Kidney tubule cell (primary cell): ENCODE measurements around the gene RHOB.
A peak's percentile ranks its signal among the peaks of the same experiment; 100 is the strongest.

Experiments used
- DNase-seq: peaks from one replicate; pipeline ENCODE4 v3.0.0-alpha.2; 2018; ENCODE audit warnings: low spot score

The RHOB gene

DNA sequence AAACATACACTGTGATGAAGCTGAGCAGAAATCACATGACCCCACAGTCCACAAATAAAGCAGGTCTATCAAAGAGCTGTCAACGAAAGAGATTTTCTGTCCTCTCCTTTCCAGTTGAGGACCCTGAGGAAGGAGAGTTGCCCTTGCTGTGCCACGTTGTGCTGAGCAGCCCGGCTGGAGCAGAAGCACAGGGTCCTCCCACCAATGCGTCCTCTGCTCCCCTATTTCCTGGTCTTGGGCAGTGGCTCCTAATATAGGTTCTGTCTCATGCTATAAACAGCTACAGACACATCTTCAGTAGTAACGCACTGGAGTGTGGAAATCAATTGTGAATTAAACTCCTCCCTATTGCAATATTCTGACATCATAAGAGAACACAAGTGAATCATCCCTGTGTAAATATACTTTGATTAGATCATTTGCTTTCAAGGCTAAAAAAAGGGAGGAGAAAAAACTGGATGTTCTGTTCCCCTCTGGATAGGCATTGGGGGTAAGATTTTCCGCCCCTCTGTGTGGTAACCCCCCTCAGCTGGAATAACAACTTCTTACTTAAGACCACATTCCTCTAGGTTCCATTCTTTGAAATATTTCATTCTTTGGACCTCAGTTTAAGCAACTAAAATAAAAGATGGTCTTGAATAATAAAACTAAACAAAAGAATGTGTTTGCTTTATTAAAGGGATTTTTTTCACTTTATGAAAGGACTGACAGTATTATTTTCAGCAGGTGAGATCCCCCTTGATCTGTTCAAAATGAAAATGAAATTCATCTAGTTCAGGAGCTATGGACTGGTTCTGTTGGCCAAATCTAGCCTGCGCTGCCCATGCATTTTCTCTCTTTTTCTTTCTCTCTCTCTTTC is 8.3 kb upstream of the RHOB start:
- DNase-seq = peak; percentile 58

DNA sequence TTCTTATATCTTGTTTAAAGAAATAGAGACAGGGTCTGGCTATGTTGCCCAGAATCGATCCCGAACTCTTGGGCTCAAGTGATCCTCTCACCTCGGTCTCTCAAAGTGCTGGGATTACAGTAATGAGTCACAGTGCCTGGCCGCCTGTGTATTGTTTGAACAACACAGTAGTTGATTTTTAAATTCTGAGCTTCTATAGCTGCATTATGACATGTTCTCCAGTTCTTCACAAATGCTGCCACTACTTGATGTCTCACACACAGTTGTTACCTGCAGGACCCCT is 7.7 kb upstream of the RHOB start:
- DNase-seq = no peak

DNA sequence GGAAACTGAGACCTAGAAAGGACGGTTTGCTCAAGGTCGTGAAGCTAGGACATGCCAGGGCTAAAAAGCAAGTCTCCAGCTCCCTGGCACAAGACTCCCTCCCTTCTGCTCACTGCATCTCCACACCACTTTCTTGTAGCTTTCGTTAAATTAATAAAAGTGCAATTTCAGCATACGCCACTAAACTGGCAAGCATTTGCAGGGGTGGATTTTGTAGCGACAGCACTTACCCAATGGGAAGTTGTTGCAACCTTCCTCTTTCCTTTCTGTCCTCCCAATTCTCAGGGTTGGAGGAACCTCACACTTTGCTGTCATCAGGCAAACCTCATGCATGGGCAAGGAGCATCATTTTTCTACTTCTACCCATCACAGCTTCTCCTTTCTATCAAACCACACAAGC is 7.4 kb upstream of the RHOB start:
- no peak for DNase-seq

DNA sequence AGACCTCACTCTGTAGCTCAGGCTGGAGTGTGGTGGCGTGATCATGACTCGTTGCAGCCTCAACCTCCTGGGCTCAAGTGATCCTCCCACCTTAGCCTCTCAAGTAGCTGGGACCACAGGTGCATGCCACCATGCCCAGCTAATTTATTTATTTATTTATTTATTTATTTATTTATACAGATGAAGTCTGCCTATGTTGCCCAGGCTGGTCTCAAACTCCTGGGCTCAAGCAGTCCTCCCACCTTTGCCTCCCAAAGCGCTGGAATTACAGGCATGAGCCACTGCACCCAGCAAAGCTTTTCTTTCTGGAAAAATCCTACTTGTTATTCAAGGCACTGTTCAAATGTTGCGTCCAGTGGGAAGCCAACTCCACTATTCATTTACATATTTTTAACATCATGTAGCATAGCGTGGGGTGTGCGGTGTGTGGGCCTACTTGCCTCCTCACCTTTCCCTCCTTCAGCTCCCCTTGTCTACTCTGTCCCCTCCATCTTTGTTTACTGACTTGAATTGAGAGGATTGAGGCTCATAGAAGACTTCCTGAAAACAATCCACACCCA is 6.8 kb upstream of the RHOB start:
- DNase-seq = no peak

GRCh38 chr2:20443276-20443920 is 3.5 kb upstream of the RHOB start:
- peak; percentile 99 for DNase-seq

DNA sequence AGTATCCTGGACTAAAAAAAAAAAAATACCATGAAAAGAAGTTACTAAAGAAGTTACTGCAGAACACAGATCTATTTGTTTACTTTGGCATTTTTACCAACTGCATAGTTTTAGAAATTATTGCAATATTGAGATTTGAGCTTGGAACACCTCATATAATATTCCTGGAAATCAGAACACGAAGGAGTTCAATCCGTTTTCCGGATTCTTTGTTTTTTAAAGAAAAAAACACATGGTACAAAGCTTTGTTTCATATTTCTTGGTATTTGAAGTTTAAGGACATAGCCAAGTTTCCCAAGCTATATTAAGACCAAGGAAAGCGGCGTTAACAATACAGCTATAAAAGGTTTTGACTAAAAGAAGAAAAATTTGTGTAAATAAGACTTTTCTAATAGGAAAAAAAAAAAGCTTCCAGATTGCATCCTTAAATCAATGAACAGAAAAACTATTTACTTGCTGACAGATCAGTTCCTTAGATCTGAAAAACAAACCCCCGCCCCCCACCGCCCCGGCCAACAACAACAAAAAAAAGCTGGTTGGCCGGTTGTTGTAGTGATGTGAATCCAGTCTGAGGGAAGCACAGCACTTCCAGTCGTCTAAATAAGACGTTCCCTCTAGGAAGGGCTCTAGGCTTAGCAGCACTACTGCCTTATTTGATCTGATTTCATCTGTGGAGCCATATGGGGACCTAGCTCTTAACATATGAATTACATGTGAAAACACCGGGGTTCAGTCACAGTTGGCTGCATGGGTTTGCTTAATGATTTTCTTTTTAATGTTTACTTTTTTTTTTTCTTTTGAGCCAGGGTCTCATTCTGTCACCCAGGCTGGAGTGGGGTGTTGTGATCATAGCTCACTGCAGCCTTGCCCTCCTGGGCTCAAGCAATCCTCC is 2.5 kb upstream of the RHOB start:
- peak; percentile 54 for DNase-seq

GRCh38 chr2:20444993-20445910 is 1.6 kb upstream of the RHOB start:
- no peak for DNase-seq

- peak; percentile 19 for DNase-seq
Observed at GRCh38 chr2:20446255-20446916, 488 bp upstream of the RHOB start.

DNA sequence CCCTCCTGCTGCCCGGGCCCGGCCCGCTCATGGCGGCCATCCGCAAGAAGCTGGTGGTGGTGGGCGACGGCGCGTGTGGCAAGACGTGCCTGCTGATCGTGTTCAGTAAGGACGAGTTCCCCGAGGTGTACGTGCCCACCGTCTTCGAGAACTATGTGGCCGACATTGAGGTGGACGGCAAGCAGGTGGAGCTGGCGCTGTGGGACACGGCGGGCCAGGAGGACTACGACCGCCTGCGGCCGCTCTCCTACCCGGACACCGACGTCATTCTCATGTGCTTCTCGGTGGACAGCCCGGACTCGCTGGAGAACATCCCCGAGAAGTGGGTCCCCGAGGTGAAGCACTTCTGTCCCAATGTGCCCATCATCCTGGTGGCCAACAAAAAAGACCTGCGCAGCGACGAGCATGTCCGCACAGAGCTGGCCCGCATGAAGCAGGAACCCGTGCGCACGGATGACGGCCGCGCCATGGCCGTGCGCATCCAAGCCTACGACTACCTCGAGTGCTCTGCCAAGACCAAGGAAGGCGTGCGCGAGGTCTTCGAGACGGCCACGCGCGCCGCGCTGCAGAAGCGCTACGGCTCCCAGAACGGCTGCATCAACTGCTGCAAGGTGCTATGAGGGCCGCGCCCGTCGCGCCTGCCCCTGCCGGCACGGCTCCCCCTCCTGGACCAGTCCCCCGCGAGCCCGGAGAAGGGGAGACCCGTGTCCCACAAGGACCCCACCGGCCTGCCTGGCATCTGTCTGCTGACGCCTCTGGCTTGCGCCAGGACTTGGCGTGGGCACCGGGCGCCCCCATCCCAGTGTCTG is 767 bp downstream of the RHOB start:
- peak; percentile 66 for DNase-seq

- peak; percentile 40 for DNase-seq
Observed at GRCh38 chr2:20448246-20448976, 1.5 kb downstream of the RHOB start.

DNA sequence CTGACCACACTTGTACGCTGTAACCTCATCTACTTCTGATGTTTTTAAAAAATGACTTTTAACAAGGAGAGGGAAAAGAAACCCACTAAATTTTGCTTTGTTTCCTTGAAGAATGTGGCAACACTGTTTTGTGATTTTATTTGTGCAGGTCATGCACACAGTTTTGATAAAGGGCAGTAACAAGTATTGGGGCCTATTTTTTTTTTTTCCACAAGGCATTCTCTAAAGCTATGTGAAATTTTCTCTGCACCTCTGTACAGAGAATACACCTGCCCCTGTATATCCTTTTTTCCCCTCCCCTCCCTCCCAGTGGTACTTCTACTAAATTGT is 2.1 kb downstream of the RHOB start:
- peak; percentile 15 for DNase-seq

- DNase-seq = peak; percentile 45
Observed at GRCh38 chr2:20449501-20450200, 2.8 kb downstream of the RHOB start.

DNA sequence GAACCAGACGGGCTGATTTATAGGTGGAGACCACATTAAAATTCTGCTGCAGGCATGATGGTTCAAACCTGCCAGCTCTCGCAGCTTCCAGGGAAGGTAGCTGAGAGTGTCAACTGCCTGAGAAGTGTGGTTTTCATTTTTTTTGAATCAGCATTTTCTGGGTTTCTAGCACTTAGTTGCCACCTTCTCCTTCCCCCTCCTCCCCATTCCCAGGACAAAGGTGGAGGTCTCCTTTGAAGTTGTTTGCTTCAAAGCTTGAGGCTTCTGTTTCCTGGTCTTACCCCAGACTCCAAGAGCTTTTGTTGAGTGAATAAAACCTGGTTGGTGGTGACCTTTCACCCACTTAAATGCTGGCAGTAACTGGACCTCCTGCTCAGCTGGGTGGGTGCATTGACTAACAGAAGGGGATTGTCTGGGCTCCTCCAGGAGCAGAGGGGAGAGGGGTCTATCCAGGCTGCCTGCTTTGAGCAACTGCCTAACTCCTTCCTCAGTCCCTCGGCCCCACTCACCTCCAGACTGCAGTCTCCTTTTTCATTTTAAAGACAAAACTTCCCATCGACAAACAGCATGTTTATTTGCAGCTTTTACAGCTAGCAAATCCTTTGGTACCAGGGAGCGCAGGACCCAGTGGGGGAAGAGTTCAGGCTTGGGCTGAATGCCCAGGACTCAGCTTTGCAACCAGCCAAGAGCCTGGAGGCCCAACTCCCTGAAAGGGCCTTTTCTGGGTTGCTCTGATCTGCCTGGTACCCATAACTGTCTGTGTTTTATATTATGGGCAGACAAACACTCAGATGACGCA is 3.5 kb downstream of the RHOB start:
- DNase-seq = peak; percentile 78

DNA sequence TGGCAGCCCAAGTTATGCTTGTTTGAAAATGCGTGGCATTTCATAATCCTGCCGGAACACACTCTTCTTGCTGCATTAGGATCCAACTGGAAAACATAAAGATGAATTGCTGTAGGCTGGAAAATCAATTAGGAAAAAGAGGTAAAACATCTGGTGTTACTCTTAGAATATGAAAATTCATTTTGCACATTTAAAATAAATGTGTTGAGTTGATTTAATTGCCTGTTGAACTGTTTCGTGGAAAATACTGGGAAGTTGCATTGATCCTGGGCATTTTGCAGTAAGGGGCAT is 4.1 kb downstream of the RHOB start:
- no peak for DNase-seq

DNA sequence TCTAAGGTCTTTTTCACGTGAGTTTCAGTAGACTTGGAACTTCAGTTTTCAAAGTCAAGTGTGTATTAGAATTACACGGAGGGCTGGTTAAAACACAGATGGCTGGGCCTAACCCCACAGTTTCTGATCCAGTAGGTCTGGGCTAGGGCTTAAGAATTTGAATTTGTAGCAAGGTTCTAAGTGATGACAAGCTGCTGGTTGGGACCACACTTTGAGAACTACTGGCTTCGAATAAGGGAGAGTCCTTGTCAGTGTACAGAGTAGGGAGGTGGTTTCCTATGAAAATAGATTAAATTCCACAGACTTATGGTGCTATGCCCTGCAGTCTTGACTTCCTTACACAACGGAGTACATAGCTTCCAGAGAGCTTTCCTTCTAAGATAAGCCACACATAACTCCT is 4.5 kb downstream of the RHOB start:
- peak; percentile 52 for DNase-seq

GRCh38 chr2:20451761-20452499 is 5.1 kb downstream of the RHOB start:
- DNase-seq = peak; percentile 15

GRCh38 chr2:20452551-20452950 is 5.7 kb downstream of the RHOB start:
- DNase-seq = peak; percentile 75
